Measurements from ENCODE around the gene DDX59.
A peak's percentile ranks its signal among the peaks of the same experiment; 100 is the strongest.

The DDX59 gene

GRCh38 chr1:200669314-200670241 is at the start of gene DDX59:
TSS of gene DDX59 (minus strand) at chr1:200669907. CDS start at chr1:200666740, 3,167 bp downstream.
- no peaks in the 10 kb centered on the region for H3K9me3 ChIP-seq (replicated peaks; ENCODE audit: insufficient read depth, low read length)
- no peak for TF ChIP-seq EZH2 (optimal IDR thresholded peaks at IDR 0.05; ENCODE audit: low read depth, low read length)
- no peak for TF ChIP-seq CTCF (IDR thresholded peaks at IDR 0.05; ENCODE audit: low read length)
- TF ChIP-seq EZH2phosphoT487 (IDR thresholded peaks at IDR 0.05; ENCODE audit: low read length), result no peak
- peak within 1 kb of the TSS; percentile 66 for H3K4me2 ChIP-seq (ENCODE audit: low read depth, low read length)

GRCh38 chr1:200714504-200715187 is 44.9 kb upstream of the DDX59 start:
- DNase-seq, result no peak
- no peaks in the 10 kb centered on the region for H3K27me3 ChIP-seq (replicated peaks; ENCODE audit: insufficient read depth, low read length)
- no peaks in the 10 kb centered on the region for H3K9me3 ChIP-seq (replicated peaks; ENCODE audit: insufficient read depth, low read length)
- H3F3A ChIP-seq (ENCODE audit: insufficient read depth, low read length), result no peaks in the 10 kb centered on the region
- H4K20me1 ChIP-seq (ENCODE audit: insufficient read depth, low read length), result no peaks in the 10 kb centered on the region
- H3K4me2 ChIP-seq (ENCODE audit: low read depth, low read length), result no peak overlapping the region
- no peaks in the 10 kb centered on the region for H3K36me3 ChIP-seq (replicated peaks; ENCODE audit: insufficient read depth, low read length)
- TF ChIP-seq EZH2 (optimal IDR thresholded peaks at IDR 0.05; ENCODE audit: low read depth, low read length) (no peak), CTCF (IDR thresholded peaks at IDR 0.05; ENCODE audit: low read length) (no peak), EZH2phosphoT487 (IDR thresholded peaks at IDR 0.05; ENCODE audit: low read length) (no peak)
- no peaks in the 10 kb centered on the region for H3K9me2 ChIP-seq (replicated peaks; ENCODE audit: insufficient read depth, low read length)
- H2AFZ ChIP-seq (ENCODE audit: low read length), result 0 out of 2 replicates have a peak overlapping the region, but pooled peaks have one; percentile 12
- no peak overlapping the region for H3K9ac ChIP-seq (ENCODE audit: low read length)
- no peak overlapping the region for H3K27ac ChIP-seq (ENCODE audit: low read length)
- no peak overlapping the region for H3K4me3 ChIP-seq (ENCODE audit: low read length)
- H3K4me1 ChIP-seq (ENCODE audit: low read length), result peaks cover 11% of the 10 kb centered on the region
- no peaks in the 10 kb centered on the region for H3K79me2 ChIP-seq (ENCODE audit: low read length)

More at GRCh38 chr1:200669314-200670241, at the start of gene DDX59:
- Histone ChIP-seq H3K27ac (ENCODE audit: low read length) (peak within 1 kb of the TSS; percentile 97), H3K79me2 (ENCODE audit: low read length) (peaks cover 32% of the 10 kb centered on the region), H4K20me1 (ENCODE audit: insufficient read depth, low read length) (no peaks in the 10 kb centered on the region), H3K27me3 (replicated peaks; ENCODE audit: insufficient read depth, low read length) (no peaks in the 10 kb centered on the region), H2AFZ (ENCODE audit: low read length) (peak within 1 kb of the TSS; percentile 86), H3K4me3 (ENCODE audit: low read length) (peak within 1 kb of the TSS; percentile 94), H3K9ac (ENCODE audit: low read length) (peak within 1 kb of the TSS; percentile 99), H3K36me3 (replicated peaks; ENCODE audit: insufficient read depth, low read length) (0 out of 2 replicates have a peak, but pooled peaks cover 3% of the 10 kb centered on the region), H3K4me1 (ENCODE audit: low read length) (peaks cover 13% of the 10 kb centered on the region), H3F3A (ENCODE audit: insufficient read depth, low read length) (peaks cover 8% of the 10 kb centered on the region), H3K9me2 (replicated peaks; ENCODE audit: insufficient read depth, low read length) (no peaks in the 10 kb centered on the region)
- DNase-seq, result peak; percentile 96

GRCh38 chr1:200710166-200710565 is 40.5 kb upstream of the DDX59 start:
- Histone ChIP-seq H3K4me3 (ENCODE audit: low read length) (no peak overlapping the region), H3K27ac (ENCODE audit: low read length) (no peak overlapping the region; the same call in 1 of the 2 replicates), H3K9ac (ENCODE audit: low read length) (no peak overlapping the region), H4K20me1 (ENCODE audit: insufficient read depth, low read length) (no peaks in the 10 kb centered on the region), H2AFZ (ENCODE audit: low read length) (no peak overlapping the region), H3F3A (ENCODE audit: insufficient read depth, low read length) (no peaks in the 10 kb centered on the region), H3K4me1 (ENCODE audit: low read length) (peaks cover 26% of the 10 kb centered on the region), H3K9me2 (replicated peaks; ENCODE audit: insufficient read depth, low read length) (no peaks in the 10 kb centered on the region), H3K27me3 (replicated peaks; ENCODE audit: insufficient read depth, low read length) (no peaks in the 10 kb centered on the region), H3K4me2 (ENCODE audit: low read depth, low read length) (no peak overlapping the region), H3K79me2 (ENCODE audit: low read length) (no peaks in the 10 kb centered on the region), H3K36me3 (replicated peaks; ENCODE audit: insufficient read depth, low read length) (no peaks in the 10 kb centered on the region), H3K9me3 (replicated peaks; ENCODE audit: insufficient read depth, low read length) (no peaks in the 10 kb centered on the region)
- no peak for DNase-seq
- TF ChIP-seq EZH2phosphoT487 (IDR thresholded peaks at IDR 0.05; ENCODE audit: low read length), result no peak
- TF ChIP-seq EZH2 (optimal IDR thresholded peaks at IDR 0.05; ENCODE audit: low read depth, low read length), result no peak
